Measurements from ENCODE around the gene CALHM5. TPM values are rescaled to one million over a fixed set of nuclear protein-coding genes. Genes with fewer than 3 reads are reported as not detected.

The CALHM5 gene
- total and polyA plus RNA-seq, 9 of the 15 experiments (the other 6 are each of a cell fraction or from before 2014, with no cell fraction given) = under 0.01 to 0.05 (median 0.02) TPM; not detected in 2

- TF ChIP-seq HINFP (tag; conservative IDR thresholded peaks at IDR 0.05; ENCODE audit: low read depth) = no peak
- TF ChIP-seq MEIS2 (IDR thresholded peaks at IDR 0.05; ENCODE audit: partially characterized antibody) = peak; percentile 39
- no peak for TF ChIP-seq XRCC5 (IDR thresholded peaks at IDR 0.05; ENCODE audit: low read depth, low read length)
- no peak for TF ChIP-seq PHF8 (IDR thresholded peaks at IDR 0.05; ENCODE audit: borderline replicate concordance, low read length)
- no peak for TF ChIP-seq ZKSCAN1 (IDR thresholded peaks at IDR 0.05; ENCODE audit: low read depth, low read length)
- no peak for TF ChIP-seq ZNF79 (CRISPR knock-in tag; IDR thresholded peaks at IDR 0.05; ENCODE audit: low read depth)
- TF ChIP-seq HDAC6 (IDR thresholded peaks at IDR 0.05; ENCODE audit: low read depth, low read length) = no peak
- no peak for TF ChIP-seq COPS2 (conservative IDR thresholded peaks at IDR 0.05)
- no peak for TF ChIP-seq SIRT6 (IDR thresholded peaks at IDR 0.05; ENCODE audit: low read depth, low read length)
- TF ChIP-seq NFRKB (IDR thresholded peaks at IDR 0.05; ENCODE audit: low read depth) = no peak
- TF ChIP-seq, protein P1, sequence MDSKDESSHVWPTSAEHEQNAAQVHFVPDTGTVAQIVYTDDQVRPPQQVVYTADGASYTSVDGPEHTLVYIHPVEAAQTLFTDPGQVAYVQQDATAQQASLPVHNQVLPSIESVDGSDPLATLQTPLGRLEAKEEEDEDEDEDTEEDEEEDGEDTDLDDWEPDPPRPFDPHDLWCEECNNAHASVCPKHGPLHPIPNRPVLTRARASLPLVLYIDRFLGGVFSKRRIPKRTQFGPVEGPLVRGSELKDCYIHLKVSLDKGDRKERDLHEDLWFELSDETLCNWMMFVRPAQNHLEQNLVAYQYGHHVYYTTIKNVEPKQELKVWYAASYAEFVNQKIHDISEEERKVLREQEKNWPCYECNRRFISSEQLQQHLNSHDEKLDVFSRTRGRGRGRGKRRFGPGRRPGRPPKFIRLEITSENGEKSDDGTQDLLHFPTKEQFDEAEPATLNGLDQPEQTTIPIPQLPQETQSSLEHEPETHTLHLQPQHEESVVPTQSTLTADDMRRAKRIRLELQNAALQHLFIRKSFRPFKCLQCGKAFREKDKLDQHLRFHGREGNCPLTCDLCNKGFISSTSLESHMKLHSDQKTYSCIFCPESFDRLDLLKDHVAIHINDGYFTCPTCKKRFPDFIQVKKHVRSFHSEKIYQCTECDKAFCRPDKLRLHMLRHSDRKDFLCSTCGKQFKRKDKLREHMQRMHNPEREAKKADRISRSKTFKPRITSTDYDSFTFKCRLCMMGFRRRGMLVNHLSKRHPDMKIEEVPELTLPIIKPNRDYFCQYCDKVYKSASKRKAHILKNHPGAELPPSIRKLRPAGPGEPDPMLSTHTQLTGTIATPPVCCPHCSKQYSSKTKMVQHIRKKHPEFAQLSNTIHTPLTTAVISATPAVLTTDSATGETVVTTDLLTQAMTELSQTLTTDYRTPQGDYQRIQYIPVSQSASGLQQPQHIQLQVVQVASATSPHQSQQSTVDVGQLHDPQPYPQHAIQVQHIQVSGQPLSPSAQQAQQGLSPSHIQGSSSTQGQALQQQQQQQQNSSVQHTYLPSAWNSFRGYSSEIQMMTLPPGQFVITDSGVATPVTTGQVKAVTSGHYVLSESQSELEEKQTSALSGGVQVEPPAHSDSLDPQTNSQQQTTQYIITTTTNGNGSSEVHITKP (IDR thresholded peaks at IDR 0.05; ENCODE audit: partially characterized antibody) = no peak
- no peak for TF ChIP-seq JUN (IDR thresholded peaks at IDR 0.05; ENCODE audit: borderline replicate concordance, low read depth, low read length)
- TF ChIP-seq JUN (CRISPR knock-in tag; IDR thresholded peaks at IDR 0.05; ENCODE audit: borderline replicate concordance) = no peak
- TF ChIP-seq DPF2 (IDR thresholded peaks at IDR 0.05) = 0 out of 2 replicates have a peak, but pooled peaks have one; percentile 48
- TF ChIP-seq ZNF77 (CRISPR knock-in tag; IDR thresholded peaks at IDR 0.05) = no peak
- TF ChIP-seq PRPF4 (IDR thresholded peaks at IDR 0.05; ENCODE audit: insufficient read depth, low read depth, low read length, poor library complexity, severe bottlenecking) = no peak
- no peak for TF ChIP-seq ARNT (IDR thresholded peaks at IDR 0.05)
- TF ChIP-seq BACH1 (tag; IDR thresholded peaks at IDR 0.05) = no peak
These were observed 43.1 kb upstream of the CALHM5 start (continued) for GRCh38 chr6:116468293-116468692.
